Fibroblast of the conjunctiva (primary cell): ENCODE results near the gene IL21R.
A peak's percentile ranks its signal among the peaks of the same experiment; 100 is the strongest.
"Not testable (repeated sequence)": the region's sequence is repeated elsewhere in the genome, so short reads cannot be mapped to it uniquely, and the experiment has no call there.

Experiments
- DNase-seq: peaks from one replicate; pipeline ENCODE4 v3.0.0-alpha.2; 2010; ENCODE audit warnings: low read depth

IL21R gene

GRCh38 chr16:27402569-27402963, 592 bp downstream of the IL21R start:
- DNase-seq, result no peak

GRCh38 chr16:27402964-27403600, 1.1 kb downstream of the IL21R start:
- no peak for DNase-seq

DNA sequence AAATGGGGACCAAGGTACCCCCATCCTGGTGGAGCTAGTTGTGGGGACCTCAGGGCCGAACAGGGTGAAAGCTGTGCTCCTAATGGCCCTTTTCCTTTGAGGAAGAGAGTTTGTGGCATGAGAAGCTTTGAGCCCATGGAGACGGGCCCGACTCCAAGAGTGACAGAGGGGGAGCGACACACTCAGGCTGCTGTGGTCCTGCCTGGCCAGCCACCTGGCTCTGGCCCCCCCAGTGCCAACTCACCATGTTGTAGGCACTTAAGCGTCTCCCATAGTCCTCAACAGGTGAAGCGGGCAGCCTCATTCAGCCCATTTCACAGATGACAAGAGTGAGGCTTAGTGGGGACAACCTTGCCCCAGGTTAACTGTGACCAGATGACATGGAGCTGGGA, 1.6 kb downstream of the IL21R start:
- DNase-seq, result no peak

DNA sequence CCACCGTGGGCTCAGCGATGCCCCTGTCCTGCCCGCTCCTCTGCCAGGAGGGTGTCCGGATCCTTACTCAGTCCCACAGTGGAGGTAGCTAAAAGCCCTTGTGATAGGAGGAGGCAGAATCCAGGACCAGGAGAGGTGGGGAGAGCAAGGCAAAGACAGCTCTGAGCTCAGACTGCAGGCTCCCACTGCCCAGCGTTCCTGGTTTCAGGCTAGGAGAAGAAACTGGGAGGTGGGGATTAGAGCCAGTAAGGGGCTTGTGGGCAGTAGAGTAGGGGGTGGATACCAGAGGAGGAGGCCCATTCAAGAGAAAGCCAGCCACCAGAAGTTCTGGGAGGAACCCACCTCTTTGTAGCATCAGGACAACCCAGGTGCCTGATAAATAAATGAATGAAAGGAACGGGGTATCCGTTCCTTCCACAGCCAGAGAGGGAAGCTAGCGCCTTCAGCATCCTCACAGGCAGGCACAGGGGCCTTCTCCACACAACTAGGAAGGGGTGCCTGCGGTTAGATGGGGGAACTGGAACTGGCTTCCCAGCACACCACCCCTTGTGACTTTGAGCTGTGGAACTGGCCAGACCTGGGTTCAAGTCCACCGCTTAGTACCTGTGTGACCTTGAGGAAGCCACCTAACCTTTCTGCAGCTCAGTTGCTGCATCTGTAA, 2.3 kb downstream of the IL21R start:
- no peak for DNase-seq

DNA sequence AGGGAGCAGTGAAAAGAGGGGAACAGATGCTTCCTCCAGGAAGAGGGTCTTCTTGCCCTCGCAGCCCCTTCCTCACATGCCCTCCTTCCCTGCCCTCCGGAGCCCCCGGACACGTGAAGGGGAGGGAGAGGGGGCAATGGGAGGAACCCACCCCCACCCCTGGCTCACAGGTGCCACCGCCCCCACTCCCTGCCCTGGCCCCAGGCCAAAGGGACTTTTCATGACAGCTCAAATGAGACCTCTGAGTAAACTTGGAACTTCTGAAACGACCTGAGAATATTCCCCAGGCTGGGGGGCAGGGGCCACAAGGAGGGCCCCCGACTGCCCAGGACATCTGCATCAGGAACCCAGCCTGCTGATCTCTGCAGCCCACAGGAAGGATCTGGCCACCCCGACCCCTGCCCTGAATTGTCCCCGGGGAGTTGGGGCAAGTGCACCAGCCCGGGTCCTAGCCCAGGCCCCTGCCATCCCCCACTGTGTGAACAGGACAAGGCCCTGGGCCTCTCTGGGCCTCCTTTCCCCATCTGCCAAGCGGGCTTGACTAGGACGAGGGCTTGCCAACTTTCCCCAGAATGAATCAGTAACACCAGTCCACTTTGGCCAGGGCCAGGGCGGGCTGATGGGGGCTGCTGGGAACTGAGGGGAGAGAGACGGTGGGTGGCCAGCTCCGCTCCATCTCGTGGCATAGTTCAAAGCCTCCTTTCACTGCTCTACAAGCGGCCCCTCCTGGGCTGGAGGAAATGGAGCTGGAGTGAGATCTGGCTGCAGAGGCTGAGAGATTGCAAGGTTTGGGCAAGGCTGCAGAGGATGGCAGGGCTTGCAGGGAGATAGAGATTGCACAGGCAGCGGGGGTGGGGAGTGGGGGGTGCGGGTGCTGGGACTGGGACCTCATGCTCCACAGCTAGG, 3.8 kb downstream of the IL21R start:
- DNase-seq, result no peak

DNA sequence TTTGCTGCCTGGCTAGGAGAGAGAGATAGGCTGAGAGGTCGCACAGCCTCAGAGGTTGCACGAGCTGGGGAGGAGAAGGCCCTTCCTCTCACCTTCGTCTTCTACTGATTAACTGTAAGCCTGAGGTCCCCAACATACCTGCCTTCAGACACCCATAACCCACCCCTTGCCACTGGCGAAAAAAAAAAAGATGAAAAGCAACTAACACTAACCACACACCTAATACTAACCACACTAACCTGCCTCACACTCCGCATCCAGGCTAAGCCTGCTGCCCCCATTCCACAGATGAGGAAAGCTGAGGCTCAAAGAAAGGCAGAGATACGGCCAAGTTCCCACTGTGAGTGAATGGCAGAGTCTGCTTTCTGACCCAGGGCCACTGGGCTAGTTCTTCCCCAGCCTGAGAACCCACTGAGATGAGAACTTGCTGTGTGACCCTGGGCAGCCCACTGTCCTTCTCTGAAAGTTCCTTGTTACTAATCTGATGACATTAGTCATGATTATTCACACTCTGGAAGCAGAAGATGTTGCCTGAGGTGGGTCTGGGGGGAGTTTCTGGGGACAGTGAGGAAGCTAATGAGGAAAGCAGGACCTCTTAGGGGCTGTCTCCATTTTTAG, 4.6 kb downstream of the IL21R start:
- DNase-seq, result no peak

- no peak for DNase-seq
Observed at GRCh38 chr16:27407133-27407532, 5.2 kb downstream of the IL21R start.

GRCh38 chr16:27408012-27408601, 6.1 kb downstream of the IL21R start:
- DNase-seq, result peak; percentile 30

GRCh38 chr16:27408602-27409031, 6.6 kb downstream of the IL21R start:
- DNase-seq, result no peak

GRCh38 chr16:27409958-27410357, 8.0 kb downstream of the IL21R start:
- not testable (repeated sequence) for DNase-seq

GRCh38 chr16:27410761-27411160, 8.8 kb downstream of the IL21R start:
- no peak for DNase-seq

DNA sequence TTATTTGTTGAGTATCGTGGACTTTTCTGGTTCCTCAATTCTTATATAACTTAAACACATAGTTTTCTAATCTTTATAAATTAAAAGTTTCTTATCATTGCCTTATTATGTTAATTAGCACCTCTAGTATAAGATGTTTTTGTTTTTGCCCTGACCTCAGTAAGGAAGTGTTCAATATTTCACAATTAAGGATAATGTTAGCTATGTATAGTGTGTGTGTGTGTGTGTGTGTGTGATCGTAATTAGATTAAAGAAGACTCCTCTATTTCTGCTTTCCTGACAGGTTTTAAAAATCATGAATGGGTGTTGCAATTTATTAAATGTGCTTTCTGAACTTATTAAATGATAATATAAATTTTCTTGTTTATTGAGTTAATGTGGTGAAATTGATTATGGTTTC, 12.0 kb downstream of the IL21R start:
- DNase-seq, result no peak

GRCh38 chr16:27414788-27415431, 12.9 kb downstream of the IL21R start:
- DNase-seq, result no peak

- no peak for DNase-seq
Observed at GRCh38 chr16:27417047-27417671, 15.2 kb downstream of the IL21R start.

GRCh38 chr16:27421961-27422740, 20.2 kb downstream of the IL21R start:
- no peak for DNase-seq

- DNase-seq, result no peak
Observed at GRCh38 chr16:27424772-27425498, 23.0 kb downstream of the IL21R start.

DNA sequence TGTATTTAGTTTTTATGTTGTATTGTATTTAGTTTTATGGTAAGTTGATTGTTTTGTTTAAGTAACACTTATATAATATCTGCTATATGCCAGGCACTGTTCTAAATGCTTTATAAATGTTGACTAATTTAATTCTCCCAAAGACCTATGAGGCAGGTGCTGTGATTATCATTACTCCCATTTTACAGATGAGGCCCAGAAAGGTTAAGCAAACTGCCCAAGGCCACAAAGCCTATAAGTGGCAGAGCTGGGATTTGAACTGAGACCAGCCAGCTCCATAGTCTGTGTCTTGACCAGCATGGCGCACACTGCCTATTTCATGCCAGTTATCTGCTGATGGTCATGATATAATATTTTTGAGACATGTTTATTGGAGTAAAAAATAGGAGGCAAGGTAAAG, 24.0 kb downstream of the IL21R start:
- no peak for DNase-seq

GRCh38 chr16:27426423-27427408, 24.7 kb downstream of the IL21R start:
- peak; percentile 69 for DNase-seq
